ENCODE data around the gene RANBP3.

Gene RANBP3

GRCh38 chr19:5932609-5933262 lies 45.2 kb downstream of the RANBP3 start:
- no peak for FAIRE-seq
- DNase-seq (ENCODE audit: insufficient read length, low spot score), result no peak

- DNase-seq (ENCODE audit: insufficient read length, low spot score) (no peak), FAIRE-seq (no peak)
Measured at GRCh38 chr19:5932146-5932545, 45.8 kb downstream of the RANBP3 start.

GRCh38 chr19:5931251-5931650 lies 46.7 kb downstream of the RANBP3 start:
- FAIRE-seq, result no peak
- DNase-seq (ENCODE audit: insufficient read length, low spot score), result no peak

- no peak for FAIRE-seq
- DNase-seq (ENCODE audit: insufficient read length, low spot score), result no peak
Measured at GRCh38 chr19:5929625-5930024, 48.3 kb downstream of the RANBP3 start.

- FAIRE-seq (no peak), DNase-seq (ENCODE audit: insufficient read length, low spot score) (no peak)
Measured at GRCh38 chr19:5929179-5929578, 48.8 kb downstream of the RANBP3 start.

- DNase-seq (ENCODE audit: insufficient read length, low spot score) (peak; percentile 64), FAIRE-seq (peak; percentile 62)
Measured at GRCh38 chr19:5927441-5927821, 50.5 kb downstream of the RANBP3 start.

- peak; percentile 35 for FAIRE-seq
- no peak for DNase-seq (ENCODE audit: insufficient read length, low spot score)
Measured at GRCh38 chr19:5926641-5927440, 51.1 kb downstream of the RANBP3 start.

GRCh38 chr19:5925830-5926427 lies 52.0 kb downstream of the RANBP3 start:
- DNase-seq (ENCODE audit: insufficient read length, low spot score) (no peak), FAIRE-seq (no peak)

GRCh38 chr19:5923356-5923755 lies 54.6 kb downstream of the RANBP3 start:
- no peak for DNase-seq (ENCODE audit: insufficient read length, low spot score)
- FAIRE-seq, result no peak

- FAIRE-seq, result no peak
- no peak for DNase-seq (ENCODE audit: insufficient read length, low spot score)
Measured at GRCh38 chr19:5922161-5922545, 55.8 kb downstream of the RANBP3 start.

GRCh38 chr19:5921516-5922160 lies 56.3 kb downstream of the RANBP3 start:
- FAIRE-seq, result no peak
- no peak for DNase-seq (ENCODE audit: insufficient read length, low spot score)

- FAIRE-seq (no peak), DNase-seq (ENCODE audit: insufficient read length, low spot score) (no peak)
Measured at GRCh38 chr19:5918463-5919079, 59.4 kb downstream of the RANBP3 start.

GRCh38 chr19:5917431-5918107 lies 60.4 kb downstream of the RANBP3 start:
- no peak for DNase-seq (ENCODE audit: insufficient read length, low spot score)
- no peak for FAIRE-seq

- FAIRE-seq (no peak), DNase-seq (ENCODE audit: insufficient read length, low spot score) (no peak)
Measured at GRCh38 chr19:5916181-5916708, 61.7 kb downstream of the RANBP3 start.

- FAIRE-seq (no peak), DNase-seq (ENCODE audit: insufficient read length, low spot score) (no peak)
Measured at GRCh38 chr19:5915782-5916165, 62.2 kb downstream of the RANBP3 start.

- FAIRE-seq, result no peak
Measured at GRCh38 chr19:5914946-5915781, 62.8 kb downstream of the RANBP3 start.

GRCh38 chr19:5914358-5914774 lies 63.6 kb downstream of the RANBP3 start:
- FAIRE-seq (no peak), DNase-seq (ENCODE audit: insufficient read length, low spot score) (no peak)

More at GRCh38 chr19:5914946-5915781, 62.8 kb downstream of the RANBP3 start:
- no peak for DNase-seq (ENCODE audit: insufficient read length, low spot score)

- DNase-seq (ENCODE audit: insufficient read length, low spot score) (no peak), FAIRE-seq (no peak)
Measured at GRCh38 chr19:5913739-5914357, 64.1 kb downstream of the RANBP3 start, which contains the start of gene CAPS. Gene CAPS, plus strand, starts transcription at chr19:5914254. Its CDS starts 153 bp downstream, at chr19:5914407.

GRCh38 chr19:5911366-5911765 lies 66.6 kb downstream of the RANBP3 start:
- no peak for FAIRE-seq

More at GRCh38 chr19:5911366-5911765, 66.6 kb downstream of the RANBP3 start:
- DNase-seq (ENCODE audit: insufficient read length, low spot score), result no peak

Data from GM19239 (cell line).